ENCODE results near the gene SLC38A4. TPM values are rescaled to one million over a fixed set of nuclear protein-coding genes. Genes with fewer than 3 reads are reported as not detected.

SLC38A4 gene
- polyA plus RNA-seq, 3 donors, result not detected

- no peaks in the 10 kb centered on the region for H3K4me1 ChIP-seq (ENCODE audit: control insufficient read depth in 1 of 2, insufficient read depth in 2 of 2, low read length in 2 of 2)
- peaks cover 0 to 2% (median 0%) of the 10 kb centered on the region in 3 donors for H3K27me3 Mint-ChIP-seq (ENCODE audit: low read depth in 3 of 3)
- no peaks in the 10 kb centered on the region for H3K36me3 ChIP-seq (replicated peaks in 1 of 2; ENCODE audit: control insufficient read depth in 1 of 2, insufficient read depth in 2 of 2, low read length in 2 of 2)
- H3K36me3 Mint-ChIP-seq, result no peaks in the 10 kb centered on the region
- no peaks in the 10 kb centered on the region for H3K27me3 ChIP-seq (ENCODE audit: control insufficient read depth in 2 of 2, insufficient read depth in 2 of 2, low read length in 2 of 2)
- no peak for DNase-seq
- no peak overlapping the region for H3K27ac ChIP-seq (ENCODE audit: low read depth in 1 of 2, low read length in 2 of 2)
- H3K27ac Mint-ChIP-seq, result peak overlapping the region in 1 of 7 donors; percentile 63
- H3K4me1 Mint-ChIP-seq, result no peaks in the 10 kb centered on the region
- H3K9ac ChIP-seq (ENCODE audit: insufficient read depth, low read length, poor library complexity, severe bottlenecking), result no peak overlapping the region
- H3K9me3 ChIP-seq (replicated peaks in 1 of 2; ENCODE audit: control insufficient read depth in 1 of 2, insufficient read depth in 1 of 2, low read length in 2 of 2), result no peaks in the 10 kb centered on the region
- H4K20me1 ChIP-seq (ENCODE audit: insufficient read depth, low read length), result no peaks in the 10 kb centered on the region
- TF ChIP-seq CTCF (IDR thresholded peaks at IDR 0.05), result no peak
- H3K4me2 ChIP-seq (replicated peaks; ENCODE audit: extremely low read depth, low read length, poor library complexity, severe bottlenecking), result no peak overlapping the region
- H2AFZ ChIP-seq (ENCODE audit: insufficient read depth, low read depth, low read length, poor library complexity, severe bottlenecking), result no peak overlapping the region
- no peaks in the 10 kb centered on the region for H3K9me3 Mint-ChIP-seq
- WGBS (ENCODE audit: insufficient coverage), result no CpG with 5 or more reads among the region's 4 CpGs
- H3K4me3 Mint-ChIP-seq, result no peak overlapping the region
- no peaks in the 10 kb centered on the region for H3K79me2 ChIP-seq (ENCODE audit: insufficient read depth, low read length)
- intact Hi-C loops (cut with micrococcal nuclease), result no loop called here
- H3K4me3 ChIP-seq (replicated peaks in 1 of 3; ENCODE audit: low read depth in 2 of 3, low read length in 3 of 3), result no peak overlapping the region
Measured at GRCh38 chr12:46773586-46774321, 52.0 kb downstream of the SLC38A4 start.

- Mint-ChIP-seq H3K4me3 (no peak overlapping the region), H3K27me3 (ENCODE audit: low read depth in 3 of 3) (peaks cover 0 to 2% (median 0%) of the 10 kb centered on the region in 3 donors), H3K36me3 (no peaks in the 10 kb centered on the region), H3K4me1 (no peaks in the 10 kb centered on the region), H3K9me3 (no peaks in the 10 kb centered on the region), H3K27ac (no peak overlapping the region)
- Histone ChIP-seq H3K79me2 (ENCODE audit: insufficient read depth, low read length) (no peaks in the 10 kb centered on the region), H4K20me1 (ENCODE audit: insufficient read depth, low read length) (no peaks in the 10 kb centered on the region), H3K27me3 (ENCODE audit: control insufficient read depth in 2 of 2, insufficient read depth in 2 of 2, low read length in 2 of 2) (no peaks in the 10 kb centered on the region), H3K36me3 (replicated peaks in 1 of 2; ENCODE audit: control insufficient read depth in 1 of 2, insufficient read depth in 2 of 2, low read length in 2 of 2) (no peaks in the 10 kb centered on the region), H3K9me3 (replicated peaks in 1 of 2; ENCODE audit: control insufficient read depth in 1 of 2, insufficient read depth in 1 of 2, low read length in 2 of 2) (no peaks in the 10 kb centered on the region), H3K9ac (ENCODE audit: insufficient read depth, low read length, poor library complexity, severe bottlenecking) (no peak overlapping the region), H3K4me2 (replicated peaks; ENCODE audit: extremely low read depth, low read length, poor library complexity, severe bottlenecking) (no peak overlapping the region), H2AFZ (ENCODE audit: insufficient read depth, low read depth, low read length, poor library complexity, severe bottlenecking) (no peak overlapping the region), H3K4me1 (ENCODE audit: control insufficient read depth in 1 of 2, insufficient read depth in 2 of 2, low read length in 2 of 2) (no peaks in the 10 kb centered on the region), H3K4me3 (replicated peaks in 1 of 3; ENCODE audit: low read depth in 2 of 3, low read length in 3 of 3) (no peak overlapping the region), H3K27ac (ENCODE audit: low read depth in 1 of 2, low read length in 2 of 2) (no peak overlapping the region)
- intact Hi-C loops (cut with micrococcal nuclease), result no loop called here
- 100% methylated on average over 1 of the region's 1 CpG for WGBS (ENCODE audit: insufficient coverage)
- DNase-seq, result no peak
- TF ChIP-seq CTCF (IDR thresholded peaks at IDR 0.05), result no peak
Measured at GRCh38 chr12:46771268-46771827, 54.4 kb downstream of the SLC38A4 start.

Measured in CD14-positive monocyte (primary cell).